HPDE6-E6E7 (cell line): ENCODE results near the gene CTXN2.

ENCODE experiments used
- DNase-seq: peaks from one replicate; pipeline ENCODE4 v3.0.0; 2011; ENCODE audit warnings: missing footprints; ENCODE audit errors: extremely low spot score

The CTXN2 gene

DNA sequence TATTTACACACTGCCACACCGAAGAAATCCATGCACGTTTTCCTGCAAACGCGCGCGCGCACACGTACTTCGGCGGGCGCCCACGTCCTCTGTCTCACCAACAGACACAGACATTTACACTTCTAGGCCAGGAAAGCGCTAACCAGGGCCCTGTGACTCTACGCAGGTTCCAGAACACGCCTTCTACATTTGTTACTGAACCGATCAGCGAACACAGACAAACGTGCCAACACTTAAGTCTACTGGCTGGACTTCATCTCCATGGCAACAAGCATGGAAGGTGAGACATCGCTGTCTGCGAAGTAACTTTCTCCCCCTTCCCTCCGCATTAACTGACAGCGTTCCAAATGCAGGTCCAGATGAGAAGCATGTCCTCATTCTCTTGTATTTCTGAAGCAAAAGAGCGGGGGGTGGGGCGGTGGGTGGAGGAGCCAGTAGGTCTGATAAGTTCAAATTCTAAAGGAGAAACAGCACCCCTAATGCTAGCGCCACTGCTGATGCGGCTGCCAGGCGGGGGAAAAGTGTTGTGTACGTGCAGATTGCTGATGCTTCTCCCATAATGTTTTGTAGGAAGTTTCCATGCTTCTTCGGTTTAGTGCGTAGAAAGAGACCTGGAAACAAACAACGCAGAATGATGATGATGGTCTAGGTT is at the start of gene CTXN2:
CTXN2 (plus strand) TSS at position 92 of the 652 bp plus-strand sequence. CDS start 9,636 bp downstream, outside the sequence.
- no peak for DNase-seq

DNA sequence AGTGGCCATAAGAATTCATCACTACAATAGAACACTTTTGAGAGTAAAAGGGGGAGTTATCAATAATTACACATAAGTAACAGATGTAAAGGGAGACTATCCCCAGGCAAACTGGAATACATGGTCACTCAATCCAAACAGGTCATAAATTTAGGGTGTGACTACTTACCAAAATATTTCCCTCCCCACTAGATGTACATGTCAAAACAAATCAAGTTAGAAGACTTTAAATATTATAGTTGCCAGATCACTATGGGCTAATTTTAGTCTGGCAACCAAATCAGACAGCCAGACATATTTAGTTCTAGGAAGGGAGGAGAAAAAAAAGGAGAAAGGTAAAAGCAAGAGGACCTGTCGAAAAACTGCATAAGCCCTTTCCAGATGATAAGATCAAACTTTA is 47.6 kb upstream of the CTXN2 start:
- peak; percentile 2 for DNase-seq

DNA sequence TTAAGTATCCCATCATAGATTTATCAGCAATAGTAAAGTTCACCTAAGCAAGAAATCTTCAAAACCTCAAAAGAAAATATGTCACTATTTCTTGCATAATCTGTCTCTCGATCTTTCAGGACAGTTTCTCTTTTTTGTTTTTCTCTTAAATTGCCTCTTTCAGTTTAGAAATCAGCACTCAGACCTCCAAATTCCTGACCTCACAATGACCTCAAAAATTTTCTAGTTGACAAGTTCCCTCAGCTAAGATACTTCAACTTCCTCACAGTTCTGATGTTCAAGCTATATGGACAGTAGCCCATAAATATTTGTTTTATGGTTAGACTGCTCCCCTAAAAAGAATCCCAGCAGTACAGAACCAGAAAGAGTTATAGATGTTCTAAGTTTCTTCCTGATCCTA is 46.6 kb upstream of the CTXN2 start:
- no peak for DNase-seq

DNA sequence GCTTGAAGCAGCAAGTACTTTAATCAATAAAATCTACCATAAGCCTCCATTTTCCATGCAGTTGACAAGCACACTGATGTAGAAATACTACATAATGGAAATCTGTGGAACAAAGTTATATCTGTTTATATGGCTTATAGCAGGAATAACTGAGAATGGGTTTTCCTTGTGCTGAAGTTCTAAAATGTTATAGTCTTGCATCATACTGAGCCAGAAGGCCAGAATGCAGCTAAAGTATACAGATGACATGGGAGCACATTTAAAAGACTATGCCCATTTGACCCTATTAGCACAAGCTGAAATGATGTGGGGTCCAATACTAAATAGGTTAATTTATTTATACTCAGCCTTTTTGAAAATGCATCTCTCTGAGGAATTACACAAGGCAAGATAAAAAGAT is 45.5 kb upstream of the CTXN2 start:
- no peak for DNase-seq

DNA sequence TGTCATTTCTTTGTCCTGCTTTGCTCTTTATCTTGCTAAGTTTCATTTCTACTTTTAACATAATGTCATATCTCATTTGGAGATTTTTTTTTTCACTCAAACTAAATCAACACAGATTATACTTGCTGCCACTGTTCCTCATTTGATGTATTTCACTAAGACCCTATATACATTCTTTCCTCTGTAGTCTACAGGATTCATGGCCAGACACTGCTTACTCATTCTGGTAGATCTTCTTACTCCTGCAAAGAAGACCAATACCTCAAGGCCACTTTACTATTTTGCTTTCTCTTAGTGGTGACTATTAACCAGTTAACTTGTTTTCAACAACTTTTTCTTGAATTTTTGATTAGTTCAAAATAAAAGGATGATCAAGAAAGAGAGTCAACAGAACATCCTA is 44.1 kb upstream of the CTXN2 start:
- DNase-seq, result no peak

DNA sequence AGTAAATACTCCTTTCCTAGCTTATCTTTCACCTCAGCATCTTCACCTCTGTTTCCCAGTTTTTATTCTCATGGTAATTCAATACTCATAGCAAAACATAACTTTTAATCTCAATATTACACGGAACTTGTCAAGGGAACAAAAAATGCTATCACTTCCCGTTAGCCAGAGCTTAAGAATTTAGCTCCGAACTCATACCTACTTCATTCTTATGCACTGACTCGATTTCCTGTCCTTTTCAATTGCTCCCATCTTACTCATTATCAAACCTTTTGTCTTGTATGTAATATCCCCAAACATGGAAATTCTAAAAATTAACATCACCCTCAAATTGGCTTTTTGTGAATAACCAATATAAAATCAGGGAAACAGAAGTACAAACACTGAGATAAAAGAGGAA is 41.6 kb upstream of the CTXN2 start:
- DNase-seq, result peak; percentile 11

DNA sequence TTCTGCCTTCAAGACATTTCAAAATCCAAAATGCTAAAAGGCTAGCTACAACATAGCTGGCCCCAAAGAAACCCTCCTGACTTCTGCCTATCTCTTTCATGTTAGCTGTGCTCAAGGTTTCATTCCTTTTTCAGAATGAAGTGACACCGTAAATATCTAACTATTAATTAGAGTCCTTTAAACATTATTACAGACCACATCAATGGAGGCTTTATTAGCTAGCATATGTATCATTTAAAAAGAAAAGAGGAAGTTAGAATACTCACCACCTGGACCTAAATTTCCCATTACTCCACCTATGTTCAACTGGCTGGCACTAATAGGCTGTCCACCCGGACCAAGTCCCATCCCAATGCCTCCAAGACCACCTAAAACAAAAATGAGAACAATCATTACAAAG is 37.9 kb upstream of the CTXN2 start:
- DNase-seq, result no peak

DNA sequence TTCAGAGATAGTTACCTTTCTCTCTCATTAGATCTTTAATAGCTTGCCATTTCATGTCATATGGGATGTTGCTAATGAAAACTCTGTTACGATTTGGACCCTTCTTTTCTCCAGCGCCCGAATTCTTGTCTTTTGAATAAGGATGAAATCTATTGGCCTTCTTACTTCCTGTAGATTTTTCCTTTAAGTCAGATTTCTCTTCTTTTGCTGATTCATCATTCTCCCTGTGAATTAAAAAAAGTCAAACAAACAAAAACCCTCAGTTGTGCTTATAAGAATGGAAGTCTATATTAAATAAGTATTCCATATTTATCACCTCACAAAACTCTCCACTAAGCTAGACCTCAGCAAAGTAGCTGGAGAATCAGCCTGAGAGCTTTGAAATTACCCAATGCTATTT is 22.8 kb upstream of the CTXN2 start:
- DNase-seq, result no peak

DNA sequence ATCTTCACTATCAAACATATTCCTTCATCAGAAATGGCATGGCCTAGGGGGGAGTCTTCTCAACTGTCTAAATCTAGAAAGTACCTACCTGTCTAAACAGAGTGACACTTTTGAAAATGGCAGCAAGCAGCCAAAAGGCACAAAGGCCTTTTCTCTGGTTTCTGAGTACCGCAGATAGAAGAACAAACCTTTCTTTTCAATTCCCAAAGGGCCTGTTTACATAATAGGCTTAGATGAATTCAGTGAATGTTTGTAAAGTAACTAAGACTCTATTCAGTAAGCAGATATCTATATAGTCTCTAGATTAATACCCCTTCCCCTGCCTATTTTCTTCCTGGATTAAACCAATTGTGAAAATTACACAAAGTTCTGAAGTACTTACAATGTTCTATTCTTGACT is 20.5 kb upstream of the CTXN2 start:
- no peak for DNase-seq

DNA sequence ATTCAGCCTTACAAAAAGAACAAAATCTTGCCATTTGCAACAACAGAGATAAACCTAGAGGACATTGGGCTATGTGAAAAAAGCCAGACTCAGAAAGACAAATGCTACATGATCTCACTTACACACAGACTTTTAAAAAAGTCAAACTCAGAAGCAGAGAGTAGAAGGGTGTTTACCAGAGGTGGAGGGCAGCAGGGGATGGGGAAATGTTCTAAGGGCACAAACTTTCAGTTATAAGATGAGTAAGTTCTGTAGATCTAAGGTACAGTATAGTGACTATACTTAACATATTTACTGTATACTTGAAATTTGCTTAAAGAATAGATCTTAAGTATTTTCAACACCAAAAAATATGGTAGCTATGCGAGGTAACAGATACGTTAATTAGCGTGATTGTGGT is 16.3 kb upstream of the CTXN2 start:
- DNase-seq, result no peak

DNA sequence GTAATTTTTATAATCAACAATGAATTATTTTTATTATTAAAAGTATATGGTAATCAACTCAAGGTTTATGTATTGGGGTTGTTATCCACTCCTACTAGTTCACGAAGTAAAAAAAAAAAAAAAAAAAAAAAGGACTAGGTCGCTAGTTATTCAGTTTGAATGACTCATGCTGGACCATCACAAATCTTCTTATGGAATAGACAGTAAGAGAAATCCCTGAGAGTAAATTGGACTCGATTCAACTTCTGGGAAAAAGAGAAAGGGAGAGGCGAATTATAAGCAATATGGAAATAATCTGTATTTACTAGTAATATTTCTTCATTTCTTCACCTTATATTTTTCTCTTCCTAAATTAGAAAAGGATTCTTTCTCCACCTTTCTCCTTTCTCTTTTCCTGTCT is 15.4 kb upstream of the CTXN2 start:
- DNase-seq, result no peak

DNA sequence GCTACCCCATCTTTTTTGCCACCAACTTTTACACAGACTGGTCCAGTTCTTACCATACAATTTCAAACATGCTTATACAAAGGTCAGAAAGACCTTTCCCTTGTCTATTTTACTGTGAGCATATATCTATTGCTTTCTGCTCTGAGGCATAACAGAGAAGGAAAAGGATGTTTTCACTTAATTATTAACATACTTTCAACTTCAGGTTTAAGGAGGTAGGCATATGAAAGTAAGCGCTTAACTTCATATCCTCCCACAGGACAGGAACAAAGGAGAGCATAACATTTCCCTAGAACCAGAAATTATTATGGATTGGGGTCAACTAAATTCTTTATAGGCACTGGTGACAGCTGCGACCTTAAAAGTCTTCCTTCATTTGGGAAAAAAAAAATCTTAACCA is 14.5 kb upstream of the CTXN2 start:
- DNase-seq, result no peak

DNA sequence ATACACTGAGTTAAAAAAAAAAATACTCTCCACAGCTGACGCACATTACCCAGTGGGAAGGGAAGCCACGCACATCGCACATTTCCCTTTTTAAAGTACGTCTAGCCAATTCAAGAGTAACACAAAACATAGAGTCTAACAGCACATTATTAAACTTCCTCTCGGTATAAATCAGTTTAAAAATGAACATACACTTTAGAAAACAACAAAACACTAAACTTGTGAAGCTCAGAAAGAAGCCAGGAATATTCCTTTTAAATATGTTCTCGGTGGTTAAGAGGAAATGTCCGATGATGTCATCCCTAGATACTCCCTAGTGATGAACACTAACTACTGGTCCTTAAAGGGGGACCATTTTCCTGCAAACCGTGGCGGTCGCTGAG is 14.1 kb upstream of the CTXN2 start:
- DNase-seq, result peak; percentile 2

DNA sequence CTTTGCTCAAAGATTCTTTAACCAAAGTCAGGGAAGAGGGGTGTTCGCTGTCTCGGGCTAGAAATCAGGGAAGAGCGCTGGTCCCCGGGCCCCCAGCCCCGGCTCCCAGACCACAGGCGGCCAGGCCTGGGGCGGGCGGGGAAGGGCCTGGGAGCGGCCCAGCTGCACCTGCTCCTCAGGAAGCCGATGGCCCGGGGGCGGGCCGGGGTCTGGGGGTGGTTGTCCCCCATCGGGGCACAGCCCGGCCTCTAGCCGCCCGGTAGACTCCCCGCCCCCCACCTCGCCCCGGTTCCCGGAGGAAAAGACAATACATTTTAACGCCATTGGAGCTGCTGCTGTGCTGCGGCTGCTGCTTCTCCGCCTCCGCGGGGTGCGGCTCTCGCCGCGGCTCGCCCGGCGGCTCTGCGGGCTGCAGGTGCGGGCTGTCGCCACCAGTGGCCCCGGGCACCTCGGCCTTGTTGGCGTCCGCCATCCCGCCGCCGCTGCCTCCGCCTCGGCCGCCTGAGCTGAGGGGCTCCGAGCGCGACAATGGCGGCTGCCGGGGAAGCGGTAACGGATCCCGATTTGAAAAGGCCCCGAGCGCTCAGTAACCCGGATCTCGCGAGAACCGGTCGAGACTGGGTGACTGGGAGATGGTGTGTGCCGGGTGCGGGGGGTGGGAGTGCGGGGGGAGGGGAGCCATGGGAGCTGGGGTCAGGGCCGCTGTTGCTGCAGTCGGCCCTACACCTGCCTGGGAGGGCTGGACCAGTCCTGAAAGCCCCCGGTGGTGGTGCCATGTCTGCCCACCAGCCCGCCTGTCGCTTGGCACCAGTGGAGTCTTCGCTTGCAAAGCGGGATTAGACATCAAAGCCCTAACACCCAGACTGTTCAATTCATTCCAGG is 13.5 kb upstream of the CTXN2 start, which contains the start of gene MYEF2:
MYEF2 (minus strand) TSS at position 530 of the 882 bp plus-strand sequence; CDS start at position 472, 58 bp downstream.
- DNase-seq, result peak; percentile 66

DNA sequence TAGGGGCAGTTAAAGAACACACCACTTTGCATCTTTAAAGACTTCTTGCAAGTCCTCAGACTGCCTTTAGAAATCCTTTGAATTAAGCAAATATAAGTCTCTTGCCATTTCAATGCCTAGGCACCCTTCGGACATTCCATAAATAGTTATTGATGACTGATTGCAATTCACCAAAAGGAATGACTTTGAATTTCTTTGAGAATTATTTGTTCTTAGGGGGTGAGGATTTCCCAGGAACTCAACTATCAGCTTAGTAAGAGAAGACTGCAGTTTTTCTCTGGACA is 12.9 kb upstream of the CTXN2 start:
- DNase-seq, result no peak

DNA sequence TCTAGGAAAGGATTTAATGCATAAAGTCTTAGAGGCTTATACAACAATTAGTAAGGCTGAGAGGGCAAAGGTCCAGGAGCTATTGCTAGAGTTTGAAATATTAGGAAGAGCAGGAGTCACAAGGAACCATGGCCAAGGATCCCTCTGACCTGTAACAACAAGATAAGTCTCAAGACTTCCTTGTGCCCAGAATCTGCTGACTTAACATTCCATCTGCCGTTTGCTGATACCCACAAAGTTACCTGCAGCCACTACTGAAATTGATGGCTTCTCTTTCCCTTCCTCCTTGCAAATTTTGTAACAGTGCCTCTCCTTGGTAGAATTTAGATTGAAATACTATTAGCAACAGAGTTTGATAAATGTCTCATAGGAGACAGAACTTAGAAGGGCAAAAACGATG is 8.7 kb upstream of the CTXN2 start:
- no peak for DNase-seq

DNA sequence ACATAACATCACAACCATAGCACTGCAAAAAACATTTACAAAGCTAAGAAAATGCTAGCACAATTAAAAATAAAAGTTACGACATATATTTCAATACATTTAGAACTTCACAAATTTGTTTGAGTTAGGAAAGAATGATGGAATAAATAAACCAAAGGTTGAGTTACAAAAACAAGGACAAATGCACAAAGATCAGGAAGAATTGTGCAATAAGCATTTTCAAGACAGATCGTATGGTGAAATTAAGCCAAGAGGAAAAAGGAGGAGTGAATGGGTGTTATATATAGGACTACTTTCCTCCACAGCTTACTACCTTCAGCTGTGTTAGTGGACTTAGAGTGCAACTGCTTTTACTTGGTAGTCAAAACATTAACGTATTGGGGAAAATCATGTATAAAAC is 5.9 kb upstream of the CTXN2 start:
- DNase-seq, result no peak

DNA sequence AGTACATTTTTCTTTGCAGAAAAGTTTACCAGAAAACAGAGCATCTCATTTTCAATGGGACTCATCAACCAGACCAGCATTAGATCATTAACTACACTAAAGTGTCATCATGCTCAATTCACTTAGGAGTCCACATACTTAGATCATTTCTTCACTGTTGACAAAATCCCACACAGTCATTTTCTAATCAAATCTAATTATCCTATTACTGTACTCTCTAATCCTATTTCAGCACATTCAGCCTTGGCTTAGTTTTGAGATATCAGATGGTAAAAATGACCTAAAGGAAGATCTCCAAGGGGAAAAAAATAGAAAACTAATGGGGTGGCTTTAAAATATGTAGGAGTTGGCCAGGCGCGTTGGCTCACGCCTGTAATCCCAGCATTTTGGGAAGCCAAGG is 5.2 kb upstream of the CTXN2 start:
- no peak for DNase-seq

DNA sequence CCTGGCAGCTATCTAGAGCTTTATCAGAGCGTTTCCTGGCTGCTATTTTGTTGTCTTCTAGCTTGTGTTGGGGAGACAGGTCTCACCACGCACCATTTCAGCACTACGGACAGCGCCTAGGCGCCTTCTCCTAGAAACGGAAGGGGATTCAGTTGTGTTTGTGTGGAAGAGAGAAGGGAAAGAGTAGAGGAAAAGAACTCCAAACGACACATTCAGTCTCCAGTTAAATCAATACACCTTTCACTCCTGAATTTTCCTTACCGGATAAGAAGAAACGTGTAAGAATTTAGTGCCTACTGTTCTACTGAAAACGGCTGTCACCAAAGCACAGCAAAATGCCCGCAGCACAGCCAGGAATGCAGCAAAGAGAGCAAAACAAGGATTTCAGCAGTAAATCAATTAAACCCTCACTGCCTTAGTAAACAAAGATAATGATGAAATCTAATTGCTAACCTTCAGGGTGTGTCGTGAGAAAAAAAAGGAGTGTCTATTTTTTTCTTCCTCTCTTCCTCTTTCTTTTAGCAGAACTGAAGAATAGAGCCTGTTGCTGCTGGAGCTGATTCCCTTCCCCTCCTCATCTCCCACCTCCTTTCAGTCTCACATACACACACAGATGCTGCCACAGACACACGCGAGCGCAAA is 412 bp upstream of the CTXN2 start:
- DNase-seq, result peak; percentile 19

DNA sequence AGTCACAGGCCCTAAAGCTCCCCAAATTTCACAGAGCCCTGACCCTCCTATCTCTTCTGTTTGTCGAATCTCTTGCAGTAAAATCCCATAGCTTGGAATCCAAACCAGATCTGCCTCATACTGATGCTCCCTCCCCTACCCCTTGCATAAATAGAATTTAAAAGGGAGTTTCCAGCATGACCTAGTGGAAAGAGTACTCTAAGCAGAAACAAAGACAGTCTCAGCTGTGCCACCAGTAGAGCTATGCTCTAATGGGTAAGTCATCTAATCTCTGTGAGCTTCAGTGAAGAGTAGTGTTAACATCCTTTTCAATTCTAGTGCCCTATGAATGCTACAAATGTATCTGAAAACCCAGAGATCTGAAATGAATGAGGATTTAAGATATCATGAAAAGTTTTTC is 10.6 kb downstream of the CTXN2 start:
- DNase-seq, result no peak

DNA sequence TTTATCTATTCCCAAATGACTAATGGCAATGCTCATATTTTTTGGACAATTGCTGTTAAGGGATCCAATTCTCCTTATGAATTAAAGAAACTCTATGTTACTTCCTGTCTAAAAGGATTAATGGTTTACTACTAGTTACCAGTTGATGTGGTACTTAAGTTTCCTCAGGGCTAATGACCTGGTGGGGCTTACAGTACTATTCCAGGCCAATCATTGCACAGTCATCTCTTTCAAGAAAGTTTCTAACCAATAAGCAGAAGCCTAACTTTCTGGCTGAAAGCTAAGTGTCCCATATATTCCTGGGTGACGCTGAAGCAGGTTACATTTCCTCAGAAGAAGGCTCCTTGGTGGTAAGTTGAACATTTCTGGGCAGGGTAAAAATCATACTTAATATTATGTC is 14.5 kb downstream of the CTXN2 start, which contains the start of gene SLC12A1:
SLC12A1 (plus strand) TSS at position 322 of the 400 bp plus-strand sequence. CDS start 1,418 bp downstream, outside the sequence.
- no peak for DNase-seq

DNA sequence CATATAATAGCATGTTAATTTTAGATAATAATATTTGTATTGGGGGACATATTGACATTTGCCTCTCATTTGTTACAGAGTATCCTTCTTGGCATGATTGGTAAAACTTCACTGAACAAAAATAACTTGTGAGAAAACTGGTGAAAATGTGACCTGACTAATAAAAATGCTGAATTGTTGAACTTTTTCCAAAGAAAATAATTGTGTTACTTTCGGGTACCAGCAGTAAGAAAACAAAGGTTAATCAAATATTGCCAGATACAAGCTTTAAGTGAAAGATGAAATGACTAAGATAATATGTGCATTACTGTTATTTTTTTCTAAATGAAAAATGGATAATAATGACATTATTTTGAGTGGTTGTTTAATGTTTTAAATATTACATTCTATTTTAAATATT is 29.8 kb downstream of the CTXN2 start:
- no peak for DNase-seq

DNA sequence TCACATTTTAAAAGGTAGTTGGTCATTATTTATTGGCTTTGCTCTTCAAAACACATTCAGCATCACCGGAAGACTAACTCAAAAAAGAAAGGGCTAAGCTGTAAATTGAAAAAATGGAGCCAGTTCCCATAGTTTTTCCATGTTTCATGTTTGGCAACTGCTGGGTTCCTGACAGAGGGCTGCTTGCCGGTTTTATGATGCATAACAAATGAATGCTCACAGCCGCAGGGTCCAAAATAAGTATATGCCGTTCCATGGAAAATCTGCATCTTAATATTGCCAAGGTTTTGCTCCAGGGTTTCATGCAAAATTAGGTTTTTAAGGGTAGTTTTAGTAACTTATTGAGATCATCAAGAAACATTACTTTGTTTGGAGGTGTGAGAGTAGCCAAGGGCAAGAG is 30.4 kb downstream of the CTXN2 start:
- DNase-seq, result no peak
